Stomach (tissue), 9 donors: ENCODE data around the gene FBXL7. TPM values are rescaled to one million over a fixed set of nuclear protein-coding genes. Genes with fewer than 3 reads are reported as not detected.

Experiments
- DNase-seq, 2 donors: peaks; one replicate each; pipeline versions ENCODE4 v3.0.0 to v3.0.0-alpha.2; 2013 to 2019
- H3K27ac ChIP-seq, 5 donors: fragments of 200-600 bp in 4 of 5; sonication (generic) in 4 of 5; one replicate each; pipeline ENCODE4 v1.5.1; 2013 to 2019; ENCODE audit warnings: mild to moderate bottlenecking in 1 of 5, moderate library complexity in 1 of 5
- H3K27me3 ChIP-seq, 3 donors: fragments of 200-600 bp; sonication (generic); one replicate each; pipeline ENCODE4 v1.5.1; 2017 to 2019; ENCODE audit warnings: mixed run types in 1 of 3
- H3K36me3 ChIP-seq, 4 donors: fragments of 200-600 bp; sonication (generic); 1 replicate in 3 of 4; 2 replicates in 1 of 4; pipeline ENCODE4 v1.5.1; 2016 to 2019
- H3K4me1 ChIP-seq, 4 donors: fragments of 200-600 bp; sonication (generic); one replicate each; pipeline ENCODE4 v1.5.1; 2016 to 2019
- H3K4me3 ChIP-seq, 4 donors: fragments of 200-600 bp; sonication (generic) in 3 of 4; one replicate each; pipeline ENCODE4 v1.5.1; 2016 to 2019; ENCODE audit warnings: mild to moderate bottlenecking in 1 of 4
- H3K9me3 ChIP-seq, 4 donors: fragments of 200-600 bp; sonication (generic); one replicate each; pipeline ENCODE4 v1.5.1; 2016 to 2019
- CTCF ChIP-seq, 7 experiments: fragments of 450-650 bp in 4 of 7; fragments of 200-600 bp in 3 of 7; sonication (generic) in 3 of 7; IDR thresholded peaks; one replicate each; pipeline ENCODE4 v1.5.1; 2016 to 2019; ENCODE audit warnings: antibody characterized with exemption in 7 of 7, control low read depth in 2 of 7, mild to moderate bottlenecking in 1 of 7
- EP300 ChIP-seq: sonication (generic); formaldehyde crosslinking; IDR thresholded peaks from one replicate; pipeline ENCODE4 v1.6.1; 2017; ENCODE audit warnings: antibody characterized with exemption
- POLR2A ChIP-seq, 4 donors: fragments of 450-650 bp; IDR thresholded peaks; one replicate each; pipeline ENCODE4 v1.6.1; 2016; ENCODE audit warnings: antibody characterized with exemption in 4 of 4, control low read depth in 2 of 4, mild to moderate bottlenecking in 1 of 4, moderate library complexity in 1 of 4
- POLR2AphosphoS5 ChIP-seq, 3 donors: sonication (generic); formaldehyde crosslinking; IDR thresholded peaks; one replicate each; pipeline ENCODE4 v1.6.1; 2016; ENCODE audit warnings: antibody characterized with exemption in 3 of 3
- WGBS, 5 donors: extraction: QIAGEN DNeasy Blood & Tissue Kit in 3 of 5; methylation state at CpG; one replicate each; pipeline versions ENCODE4 v1.1.5 to v1.1.7; 2013 to 2018; 5-methylcytosine and 5-hydroxymethylcytosine counted together
- intact Hi-C: fragments of 100-400 bp; cut with DNase I; formaldehyde crosslinking; loops from one replicate; pipeline ENCODE4 v1.15.1; 2023; ENCODE audit warnings: low total_unique reads
- polyA plus RNA-seq, 3 donors: library from polyadenylated mRNA; stranded (reverse); fragments of 200-250 nt; gene quantifications; one replicate each; pipeline ENCODE4 v1.2.3, GENCODE V29; 2013
- total RNA-seq, 5 donors: library from RNA; depleted of rRNA; stranded (reverse); fragments of >200 nt; gene quantifications; one replicate each; pipeline versions ENCODE4 v1.1.0 to v1.2.3, GENCODE V29; 2014 to 2016
- donor health status: healthy with polysubstance abuse.
- donor health status: Bipolar disorder and iron deficiency.
- donor health status: healthy.

Gene FBXL7
- total and polyA plus RNA-seq, 8 donors: 3.6 to 17.1 (median 6.8) TPM

GRCh38 chr5:15623794-15624193 lies 123.8 kb downstream of the FBXL7 start:
- no peak for DNase-seq
- no peak overlapping the region for H3K4me3 ChIP-seq
- H3K27ac ChIP-seq: no peak overlapping the region
- no peaks in the 10 kb centered on the region for H3K36me3 ChIP-seq
- TF ChIP-seq CTCF (IDR thresholded peaks at IDR 0.05) (no peak), EP300 (no peak), POLR2AphosphoS5 (IDR thresholded peaks at IDR 0.05) (no peak), POLR2A (IDR thresholded peaks at IDR 0.05) (no peak)
- 77 to 90% (median 83%) methylated on average over 2 of the region's 2 CpGs for WGBS, 5 donors
- no peaks in the 10 kb centered on the region for H3K27me3 ChIP-seq
- no peaks in the 10 kb centered on the region for H3K9me3 ChIP-seq
- H3K4me1 ChIP-seq: peaks cover 0 to 7% (median 0%) of the 10 kb centered on the region in 4 donors
- intact Hi-C loops: no loop called here

- H3K4me3 ChIP-seq: no peak overlapping the region
- DNase-seq: no peak
- H3K4me1 ChIP-seq: peaks cover 0 to 3% (median 0%) of the 10 kb centered on the region in 4 donors
- intact Hi-C loops: no loop called here
- no peaks in the 10 kb centered on the region for H3K9me3 ChIP-seq
- 51 to 85% (median 65%) methylated on average over 2 of the region's 2 CpGs for WGBS, 5 donors
- H3K27ac ChIP-seq: no peak overlapping the region
- TF ChIP-seq CTCF (IDR thresholded peaks at IDR 0.05) (no peak), EP300 (no peak), POLR2AphosphoS5 (IDR thresholded peaks at IDR 0.05) (no peak), POLR2A (IDR thresholded peaks at IDR 0.05) (no peak)
- H3K27me3 ChIP-seq: no peaks in the 10 kb centered on the region
- H3K36me3 ChIP-seq: no peaks in the 10 kb centered on the region
Observed at GRCh38 chr5:15627109-15627508, 127.1 kb downstream of the FBXL7 start.

GRCh38 chr5:15627647-15628046 lies 127.7 kb downstream of the FBXL7 start:
- 54 to 65% (median 58%) methylated on average over 2 of the region's 2 CpGs for WGBS, 5 donors
- DNase-seq: no peak
- H3K27ac ChIP-seq: no peak overlapping the region
- TF ChIP-seq EP300 (no peak), CTCF (IDR thresholded peaks at IDR 0.05) (no peak), POLR2A (IDR thresholded peaks at IDR 0.05) (no peak), POLR2AphosphoS5 (IDR thresholded peaks at IDR 0.05) (no peak)
- H3K9me3 ChIP-seq: no peaks in the 10 kb centered on the region
- H3K27me3 ChIP-seq: no peaks in the 10 kb centered on the region
- H3K4me1 ChIP-seq: peaks cover 0 to 3% (median 0%) of the 10 kb centered on the region in 4 donors
- intact Hi-C loops: no loop called here
- H3K4me3 ChIP-seq: no peak overlapping the region
- no peaks in the 10 kb centered on the region for H3K36me3 ChIP-seq

GRCh38 chr5:15630441-15630840 lies 130.5 kb downstream of the FBXL7 start:
- no peaks in the 10 kb centered on the region for H3K9me3 ChIP-seq
- H3K27me3 ChIP-seq: no peaks in the 10 kb centered on the region
- no peak overlapping the region for H3K4me3 ChIP-seq
- TF ChIP-seq EP300 (no peak), POLR2A (IDR thresholded peaks at IDR 0.05) (no peak), CTCF (IDR thresholded peaks at IDR 0.05) (no peak), POLR2AphosphoS5 (IDR thresholded peaks at IDR 0.05) (no peak)
- intact Hi-C loops: no loop called here
- H3K36me3 ChIP-seq: no peaks in the 10 kb centered on the region
- no peak for DNase-seq
- no peak overlapping the region for H3K27ac ChIP-seq
- H3K4me1 ChIP-seq: peaks cover 0 to 8% (median 0%) of the 10 kb centered on the region in 4 donors
